Posterior cingulate gyrus (tissue), 11 donors: ENCODE data around the gene DOP1A.

ENCODE experiments used
- DNase-seq, 10 donors: peaks; one replicate each; pipeline versions ENCODE4 v3.0.0 to v3.0.0-alpha.2; 2020 to 2021; ENCODE audit warnings: mixed read lengths in 3 of 10
- intact Hi-C: fragments of 100-400 bp; cut with DNase I; formaldehyde crosslinking; loops from one replicate; pipeline ENCODE4 v1.15.1; 2023

Gene DOP1A, protein sequence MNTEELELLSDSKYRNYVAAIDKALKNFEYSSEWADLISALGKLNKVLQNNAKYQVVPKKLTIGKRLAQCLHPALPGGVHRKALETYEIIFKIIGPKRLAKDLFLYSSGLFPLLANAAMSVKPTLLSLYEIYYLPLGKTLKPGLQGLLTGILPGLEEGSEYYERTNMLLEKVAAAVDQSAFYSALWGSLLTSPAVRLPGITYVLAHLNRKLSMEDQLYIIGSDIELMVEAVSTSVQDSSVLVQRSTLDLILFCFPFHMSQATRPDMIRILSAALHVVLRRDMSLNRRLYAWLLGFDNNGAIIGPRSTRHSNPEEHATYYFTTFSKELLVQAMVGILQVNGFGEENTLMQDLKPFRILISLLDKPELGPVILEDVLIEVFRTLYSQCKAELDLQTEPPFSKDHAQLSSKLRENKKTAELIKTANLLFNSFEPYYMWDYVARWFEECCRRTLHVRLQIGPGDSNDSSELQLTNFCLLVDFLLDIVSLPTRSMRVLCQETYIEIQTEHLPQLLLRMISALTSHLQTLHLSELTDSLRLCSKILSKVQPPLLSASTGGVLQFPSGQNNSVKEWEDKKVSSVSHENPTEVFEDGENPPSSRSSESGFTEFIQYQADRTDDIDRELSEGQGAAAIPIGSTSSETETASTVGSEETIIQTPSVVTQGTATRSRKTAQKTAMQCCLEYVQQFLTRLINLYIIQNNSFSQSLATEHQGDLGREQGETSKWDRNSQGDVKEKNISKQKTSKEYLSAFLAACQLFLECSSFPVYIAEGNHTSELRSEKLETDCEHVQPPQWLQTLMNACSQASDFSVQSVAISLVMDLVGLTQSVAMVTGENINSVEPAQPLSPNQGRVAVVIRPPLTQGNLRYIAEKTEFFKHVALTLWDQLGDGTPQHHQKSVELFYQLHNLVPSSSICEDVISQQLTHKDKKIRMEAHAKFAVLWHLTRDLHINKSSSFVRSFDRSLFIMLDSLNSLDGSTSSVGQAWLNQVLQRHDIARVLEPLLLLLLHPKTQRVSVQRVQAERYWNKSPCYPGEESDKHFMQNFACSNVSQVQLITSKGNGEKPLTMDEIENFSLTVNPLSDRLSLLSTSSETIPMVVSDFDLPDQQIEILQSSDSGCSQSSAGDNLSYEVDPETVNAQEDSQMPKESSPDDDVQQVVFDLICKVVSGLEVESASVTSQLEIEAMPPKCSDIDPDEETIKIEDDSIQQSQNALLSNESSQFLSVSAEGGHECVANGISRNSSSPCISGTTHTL (N-terminal part only)

DNA sequence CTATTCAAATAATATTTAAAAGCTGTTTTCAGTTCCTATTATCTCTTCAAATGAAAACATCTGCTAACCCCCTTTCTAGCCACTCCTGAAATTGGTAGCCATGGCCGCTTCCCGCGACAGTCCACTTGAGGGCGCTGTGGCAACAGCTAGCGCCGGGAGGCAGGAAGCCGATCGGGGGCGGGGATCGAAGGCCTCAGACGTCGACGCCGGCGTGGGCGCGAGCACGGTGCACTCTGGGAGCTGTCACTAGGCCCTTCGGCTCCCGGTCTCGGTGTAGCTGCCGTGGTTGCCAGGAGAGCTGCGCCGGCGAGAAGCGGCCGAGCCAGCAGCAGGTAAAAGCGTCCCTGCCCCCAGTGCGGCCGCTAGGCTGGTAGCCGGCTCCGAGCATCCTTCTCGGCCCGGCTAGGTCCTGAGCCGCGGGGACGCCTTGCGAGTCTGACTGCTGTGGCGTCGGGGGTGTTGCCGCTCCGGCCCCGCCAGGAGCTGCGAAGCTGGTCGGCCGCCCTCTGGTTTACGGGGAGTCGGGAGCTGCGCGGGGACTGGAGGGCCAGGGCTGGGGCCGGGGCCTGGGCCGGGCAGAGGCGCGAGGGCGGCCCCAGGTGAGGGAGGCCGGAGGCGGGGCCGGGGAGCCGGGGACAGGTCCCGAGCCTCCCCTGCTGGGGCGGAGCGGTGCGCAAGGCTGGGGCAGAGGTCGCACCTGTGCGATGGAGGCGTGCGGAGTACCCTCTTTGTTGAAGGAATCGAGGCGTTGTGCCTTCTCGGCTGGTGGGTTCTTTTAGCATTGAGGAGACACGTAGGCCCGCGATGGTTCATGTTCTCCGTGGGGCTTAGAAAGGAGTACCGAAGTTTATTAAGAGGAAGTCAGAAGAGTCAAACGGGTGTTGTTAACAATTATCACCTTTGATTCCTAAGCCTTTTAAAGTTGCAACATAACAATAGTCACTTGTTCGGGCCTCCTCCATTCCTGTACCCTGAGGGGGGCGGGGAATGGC, at the start of gene DOP1A:
TSS of gene DOP1A (plus strand) at position 224 of the 992 bp plus-strand sequence. CDS start 29,307 bp downstream, outside the sequence.
- intact Hi-C loops = loop anchor here (1.0 to 5.0 kb wide), 3 partner anchors 125 to 445 kb away; partner anchors contain the start of genes PGM3, PRSS35 and RWDD2A
- peak; percentile 92 to 99 (median 96) for DNase-seq

DNA sequence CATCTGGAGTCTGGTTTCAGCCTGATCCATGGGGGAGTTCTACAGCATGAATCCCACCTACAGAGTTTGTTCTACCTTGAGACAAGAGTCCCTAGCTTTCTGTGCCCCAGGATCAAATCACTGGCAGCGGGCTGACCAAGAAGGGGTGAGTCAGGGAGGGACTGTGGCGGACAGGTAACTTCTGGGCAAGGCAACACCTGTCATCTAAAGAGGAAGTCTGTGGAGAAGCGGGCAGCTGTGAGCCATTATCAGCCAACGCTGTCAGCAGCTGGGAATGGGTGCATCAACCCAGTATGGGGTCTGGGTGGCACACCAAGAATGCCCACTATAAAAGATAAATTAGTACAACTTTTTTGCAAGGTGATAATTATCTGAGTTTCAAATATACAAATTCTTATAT, 47.7 kb upstream of the DOP1A start:
- no peak for DNase-seq
- intact Hi-C loops = no loop called here

DNA sequence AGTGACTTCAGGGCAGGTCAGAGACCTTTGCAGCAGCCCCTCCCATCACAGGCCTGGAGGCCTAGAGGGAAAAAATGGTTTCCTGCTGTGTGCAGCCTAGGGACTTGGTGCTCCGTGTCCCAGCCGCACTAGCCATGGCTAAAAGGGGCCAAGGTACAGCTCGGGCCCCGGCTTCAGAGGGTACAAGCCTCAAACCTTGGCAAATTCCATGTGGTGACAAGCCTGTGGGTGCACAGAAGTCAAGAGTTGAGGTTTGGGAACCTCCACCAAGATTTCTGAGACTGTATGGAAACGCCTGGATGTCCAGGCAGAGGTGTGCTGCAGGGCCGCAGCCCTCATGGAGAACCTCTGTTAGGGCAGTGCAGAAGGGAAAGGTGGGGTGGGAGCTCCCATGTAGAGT, 35.8 kb upstream of the DOP1A start:
- intact Hi-C loops = no loop called here
- peak in 1 of 10 donors; percentile 59 for DNase-seq

DNA sequence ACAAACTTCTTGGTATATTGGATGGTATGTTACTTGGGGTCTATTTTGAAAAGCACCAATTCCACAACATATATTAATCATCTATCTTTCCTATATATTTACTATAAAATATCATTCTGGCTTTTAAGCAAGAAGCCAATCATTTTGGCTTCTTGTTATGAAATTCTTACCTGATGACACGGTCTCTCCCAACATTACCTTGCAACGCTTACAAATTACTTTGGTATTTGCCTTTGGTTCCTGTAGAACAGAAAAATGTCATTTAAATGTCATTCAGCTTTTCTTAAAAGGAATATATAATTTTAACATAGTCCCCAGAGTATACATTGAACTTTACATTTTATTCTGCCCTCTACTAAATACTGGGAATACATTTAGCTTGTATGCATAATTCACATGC, 29.2 kb upstream of the DOP1A start:
- intact Hi-C loops = no loop called here
- no peak for DNase-seq

DNA sequence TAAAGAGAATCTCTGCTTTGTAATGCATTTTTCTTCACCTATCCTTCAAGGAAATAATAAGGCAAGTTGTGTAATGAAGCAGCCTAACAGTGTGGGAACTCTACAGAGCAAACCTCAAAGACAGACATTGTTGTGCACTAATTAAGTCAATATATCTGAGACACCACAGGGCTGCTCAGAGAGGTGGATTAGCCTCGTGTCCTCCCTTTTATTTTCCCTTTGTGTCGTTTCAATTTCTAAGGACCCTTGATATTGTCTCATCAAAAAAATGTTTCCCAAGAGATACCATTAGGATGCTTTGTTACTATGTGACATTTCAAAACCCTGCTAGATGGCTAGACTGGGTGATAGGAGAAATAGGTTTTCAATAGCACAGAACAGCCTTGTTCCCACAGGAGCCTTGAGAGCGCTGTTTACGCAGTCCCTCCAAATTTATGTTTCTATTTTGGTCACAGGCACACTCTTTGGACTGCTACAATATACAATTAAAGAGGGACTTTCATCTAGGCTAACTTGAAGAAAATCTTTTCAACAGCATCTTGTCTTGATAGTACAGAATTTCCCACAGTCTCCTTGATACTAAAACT, 24.9 kb upstream of the DOP1A start:
- intact Hi-C loops = no loop called here
- DNase-seq = no peak

DNA sequence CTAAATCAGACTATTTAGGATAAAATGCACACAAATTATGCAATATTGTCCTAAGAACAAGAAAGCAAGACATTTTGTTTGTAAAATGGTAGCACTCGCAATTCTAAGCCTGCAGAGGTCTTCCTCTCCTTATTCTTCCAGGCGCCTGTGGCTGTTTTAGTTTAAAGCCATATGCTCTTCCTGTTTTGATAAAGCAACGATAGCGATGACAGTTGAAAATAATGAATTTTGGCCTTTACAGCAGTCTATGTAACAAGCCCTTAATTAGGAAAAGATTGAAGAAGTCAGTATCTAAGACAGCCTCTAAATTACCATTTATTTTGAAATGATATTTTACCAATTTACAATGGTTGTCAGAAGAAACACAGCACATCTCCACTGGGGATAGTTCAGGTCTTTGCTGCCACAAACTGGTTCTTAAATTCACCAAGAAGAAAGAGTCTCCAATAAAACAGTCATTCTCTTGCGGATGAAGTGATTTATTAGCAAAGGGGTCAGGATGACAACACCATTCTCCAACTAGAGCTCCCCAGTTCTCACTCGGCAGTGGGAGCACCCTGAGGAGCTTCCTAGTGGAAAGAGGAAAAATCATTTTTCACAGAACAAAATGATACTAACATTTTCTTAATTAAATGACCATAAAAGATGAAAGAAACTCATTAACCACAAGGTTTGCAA, 23.2 kb upstream of the DOP1A start:
- intact Hi-C loops = no loop called here
- no peak for DNase-seq

DNA sequence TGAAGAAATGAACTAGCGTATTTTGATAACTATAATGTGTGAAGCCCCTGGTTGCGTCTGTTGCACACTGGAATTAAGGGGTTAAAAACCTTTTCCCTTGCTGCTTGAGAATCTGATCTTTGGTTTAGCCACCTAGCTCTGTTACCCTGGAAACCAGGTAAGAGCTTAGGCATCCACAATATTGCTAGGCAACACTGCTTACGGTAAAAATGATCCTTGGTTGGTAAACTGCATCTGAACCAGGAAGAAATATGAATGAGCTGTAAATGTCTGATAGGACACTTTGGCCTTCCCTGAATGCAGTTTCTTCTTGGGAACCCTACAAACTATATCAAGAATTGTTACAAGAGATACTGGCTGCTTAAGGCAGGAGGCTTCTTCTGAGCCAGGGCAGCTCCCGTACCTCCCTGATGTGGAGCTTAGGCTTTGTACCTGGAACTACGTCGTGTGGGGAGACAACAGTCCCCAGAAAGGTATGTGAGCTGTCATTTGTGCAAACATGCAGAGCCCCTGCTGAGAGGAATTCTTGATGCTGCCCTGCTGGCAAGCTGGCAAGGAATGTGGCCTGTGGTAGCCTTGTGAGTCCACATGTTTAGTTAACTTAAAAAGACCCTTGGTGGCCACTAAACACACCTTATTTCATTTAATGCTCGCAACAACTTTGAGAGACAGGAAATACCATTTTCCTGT, 20.3 kb upstream of the DOP1A start:
- no peak for DNase-seq
- intact Hi-C loops = no loop called here

DNA sequence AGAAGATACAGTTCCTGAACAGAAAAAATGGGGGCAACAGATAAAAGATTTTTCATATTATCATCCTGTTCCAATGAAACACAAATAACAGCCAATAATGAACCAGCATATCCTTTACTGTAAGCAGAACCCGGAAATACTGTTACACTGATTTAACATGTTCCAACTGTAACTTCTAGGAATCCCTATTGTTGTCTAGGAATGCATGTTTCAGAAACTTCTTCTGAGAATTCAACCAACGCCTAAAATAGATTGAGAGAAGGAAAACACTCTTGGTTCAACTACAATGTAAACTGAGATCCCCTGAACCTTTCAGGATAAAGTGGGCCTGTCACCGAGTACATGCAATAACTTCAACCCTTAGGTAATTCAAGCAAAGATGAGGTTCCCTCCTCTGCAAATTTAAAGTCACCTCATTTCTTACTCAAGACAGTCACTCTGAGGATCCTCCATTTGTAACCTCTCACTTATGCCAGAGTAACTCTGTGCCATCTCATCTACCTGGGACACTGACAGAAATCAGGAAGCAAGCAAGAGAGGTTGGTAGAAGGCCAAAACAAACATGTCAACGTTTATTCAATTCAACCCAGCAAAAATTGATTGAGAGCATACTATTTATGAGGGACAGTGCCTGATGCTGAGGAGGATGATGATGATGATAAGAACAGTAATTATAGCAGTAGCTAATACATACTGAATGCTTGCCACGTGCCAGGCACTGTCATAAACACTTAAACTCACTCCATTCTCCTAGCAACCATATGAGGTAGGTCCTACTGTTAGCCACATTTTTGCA, 15.9 kb upstream of the DOP1A start:
- no peak for DNase-seq
- intact Hi-C loops = no loop called here

DNA sequence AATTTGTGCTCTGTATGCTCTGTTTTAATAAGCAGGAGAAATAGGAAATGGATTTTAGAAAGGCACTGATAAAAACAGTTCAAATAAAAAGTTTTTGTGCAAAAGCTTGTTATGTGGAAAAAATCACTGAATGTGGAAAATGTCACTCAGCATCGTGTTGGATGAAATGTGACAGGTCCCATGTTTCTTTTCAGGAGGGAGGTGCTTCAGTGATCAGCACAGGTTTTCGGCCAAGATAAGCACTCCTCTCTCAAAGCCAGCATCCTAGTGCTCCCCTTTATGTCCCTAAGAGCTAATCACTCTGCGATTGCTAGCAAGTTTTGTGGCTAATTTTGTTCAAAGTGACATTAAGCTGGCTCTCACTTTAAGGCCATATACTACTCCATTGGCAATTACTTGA, 13.8 kb upstream of the DOP1A start:
- DNase-seq = no peak
- intact Hi-C loops = no loop called here

DNA sequence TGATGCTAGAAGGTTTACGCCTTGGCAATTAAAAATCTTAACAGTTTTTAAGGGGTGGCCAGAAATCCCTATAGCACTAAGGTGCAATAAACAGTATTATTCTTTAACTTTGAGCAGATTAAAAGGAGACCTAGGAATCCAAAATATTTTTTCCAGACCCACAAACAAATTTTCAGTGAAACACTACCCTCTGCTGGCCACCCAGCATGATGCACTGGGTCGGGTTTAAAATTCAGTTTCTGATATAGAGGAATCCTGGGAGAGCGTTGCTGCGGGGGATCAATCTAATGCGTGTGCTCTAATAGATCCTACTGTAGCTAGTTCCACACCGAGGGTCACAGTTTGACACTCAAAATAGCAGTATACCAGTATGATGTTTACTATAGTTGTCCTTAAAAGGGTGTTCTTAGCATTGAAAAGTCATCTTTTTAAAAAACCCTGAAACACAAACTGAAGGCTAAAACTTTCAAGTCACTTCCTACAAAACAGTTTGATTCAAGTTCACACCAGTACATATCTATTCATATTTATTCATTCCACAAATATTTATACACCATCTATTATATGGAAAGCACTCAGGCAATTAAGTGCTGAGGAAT, 12.0 kb upstream of the DOP1A start:
- peak in 7 of 10 donors; percentile 35 to 87 (median 52) for DNase-seq

DNA sequence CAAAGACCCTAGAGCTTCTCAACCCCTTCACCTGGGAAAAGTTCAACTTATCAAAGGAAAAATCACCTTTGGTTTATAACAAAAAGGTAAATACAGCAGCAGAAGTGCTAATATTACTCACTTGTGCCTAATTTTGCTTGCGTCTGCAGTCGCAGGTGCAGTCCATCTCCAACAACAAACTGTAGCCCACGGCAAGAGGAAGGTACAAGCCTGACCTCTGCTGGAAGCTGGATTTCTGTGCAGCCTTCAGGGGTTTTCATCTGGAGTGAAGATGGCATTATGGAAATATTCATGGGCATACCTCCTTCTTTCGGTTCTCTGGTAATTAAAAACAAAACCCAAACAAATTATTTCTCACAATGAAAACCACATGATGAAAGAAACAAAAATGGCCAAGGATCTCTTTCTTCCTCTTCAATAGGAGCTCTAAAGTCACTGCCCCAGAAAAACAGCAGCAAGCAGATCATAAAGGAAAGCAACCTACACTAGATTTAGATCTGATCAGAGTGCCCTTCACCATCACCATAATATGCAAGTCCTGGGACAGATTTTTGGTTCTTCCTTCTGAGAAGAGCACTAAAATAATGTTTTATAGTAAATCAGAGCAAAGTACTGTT, 9.7 kb upstream of the DOP1A start:
- DNase-seq = peak in 9 of 10 donors; percentile 22 to 93 (median 62)
- intact Hi-C loops = loop anchor here (2.0 kb wide), 1 partner anchor 805 kb away; no protein-coding TSS in a partner anchor

More for the DNA sequence above, 12.0 kb upstream of the DOP1A start:
- intact Hi-C loops = loop anchor here (1.0 kb wide), 1 partner anchor 784 kb away; no protein-coding TSS in a partner anchor

DNA sequence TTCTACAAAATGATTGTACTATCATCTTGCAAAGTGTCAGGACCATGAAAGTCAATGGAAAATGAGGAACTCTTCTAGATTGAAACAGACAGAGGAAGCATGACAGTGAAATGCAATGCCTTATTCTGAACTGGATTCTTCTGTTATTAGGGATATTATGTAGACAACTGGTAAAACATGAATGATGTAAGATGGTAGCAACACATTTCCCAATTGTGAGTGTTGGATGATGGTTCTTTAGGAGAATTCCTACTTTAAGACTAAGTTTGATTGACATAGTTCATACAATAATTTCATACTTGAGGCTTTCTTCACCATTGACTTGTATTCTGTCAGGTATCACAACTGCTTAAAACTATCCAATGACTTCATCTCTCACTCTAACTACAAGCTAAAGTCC, 6.3 kb upstream of the DOP1A start:
- DNase-seq = no peak
- intact Hi-C loops = no loop called here

DNA sequence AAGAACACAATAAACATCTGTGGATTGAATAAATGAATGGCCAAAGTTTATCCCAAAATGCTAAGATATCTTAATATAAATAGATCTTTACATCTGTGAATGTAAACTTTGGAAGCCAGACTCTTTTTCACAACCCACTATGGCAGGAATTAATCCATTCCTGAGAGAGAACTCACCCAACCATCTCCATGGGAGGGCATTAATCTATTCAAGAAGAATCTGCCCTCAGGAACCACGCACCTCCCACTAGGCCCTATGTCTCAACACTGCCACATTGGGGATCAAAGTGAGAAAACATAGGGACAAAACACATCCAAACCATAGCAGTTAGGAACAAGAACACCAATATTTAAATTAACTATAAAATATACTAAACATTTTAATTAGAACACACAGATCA, 5.2 kb upstream of the DOP1A start:
- intact Hi-C loops = no loop called here
- no peak for DNase-seq

DNA sequence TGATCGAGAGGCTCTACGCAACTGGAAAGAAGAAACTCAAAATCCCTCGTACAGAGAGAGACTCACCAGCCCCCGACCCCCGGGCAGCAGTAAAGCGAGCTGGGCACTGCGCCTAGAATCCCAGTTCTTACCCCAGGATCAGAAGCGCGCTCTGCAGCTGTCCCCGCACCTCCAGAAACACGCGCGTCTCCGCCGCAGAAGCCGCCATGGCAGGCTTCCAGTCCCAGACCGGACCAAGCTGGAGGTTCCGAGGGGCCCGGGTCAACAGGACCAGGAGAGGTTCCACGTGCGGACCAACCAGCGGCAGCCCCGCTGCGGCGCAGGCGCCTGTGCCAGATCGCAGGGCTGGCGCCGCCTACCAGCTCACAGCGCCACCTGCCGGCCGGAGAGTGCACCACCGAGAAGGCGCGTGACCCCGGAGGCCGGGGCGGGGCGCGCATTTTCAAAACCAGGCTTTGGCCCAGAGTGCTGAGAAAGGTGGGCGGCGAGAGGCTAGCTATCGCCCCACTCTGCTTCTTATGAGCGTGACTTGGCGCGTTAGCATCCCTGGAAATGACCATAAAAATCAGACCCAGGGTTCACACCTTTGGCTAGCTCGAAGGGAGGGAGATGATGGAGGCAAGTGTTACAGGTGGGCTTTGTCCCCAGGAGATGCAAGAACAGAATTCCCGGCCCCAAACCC, 1.8 kb upstream of the DOP1A start, which contains the start of gene UBE3D:
TSS of gene UBE3D (minus strand) at position 331 of the 682 bp plus-strand sequence. CDS start at position 208, 123 bp downstream.
- DNase-seq = peak; percentile 81 to 98 (median 90)

DNA sequence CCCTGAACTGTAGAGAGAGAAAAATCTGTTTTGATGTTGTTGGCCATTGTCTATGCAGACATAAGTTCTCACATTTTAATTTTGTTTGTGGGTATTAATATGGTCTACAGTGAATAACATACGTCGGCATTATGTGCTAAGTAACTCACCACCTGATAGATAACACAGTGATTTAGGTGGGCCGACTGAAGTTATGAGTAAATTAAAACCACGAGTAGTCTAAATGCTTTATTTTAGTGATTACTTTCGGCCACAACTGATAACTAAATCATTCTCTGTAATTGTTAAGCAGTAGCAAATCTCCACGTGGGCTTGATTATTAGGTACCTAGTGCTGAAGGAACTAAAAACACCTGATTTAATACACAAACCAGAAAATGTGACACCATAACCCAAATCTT, 1.1 kb downstream of the DOP1A start:
- intact Hi-C loops = loop anchor here (5.0 kb wide), 2 partner anchors 124 to 444 kb away; partner anchors contain the start of genes PGM3, PRSS35 and RWDD2A
- no peak for DNase-seq

More for the DNA sequence above, 1.8 kb upstream of the DOP1A start, which contains the start of gene UBE3D:
- intact Hi-C loops = loop anchor here (5.0 kb wide), 2 partner anchors 127 to 447 kb away; partner anchors contain the start of genes PGM3, PRSS35 and RWDD2A
